H1 (cell line): ENCODE data around the gene GRM5. TPM values are rescaled to one million over a fixed set of nuclear protein-coding genes. Genes with fewer than 3 reads are reported as not detected.

Experiments
- CHD7 ChIP-seq: fragments of 300-600 bp; sonication (generic); IDR thresholded peaks from 2 replicates; pipeline ENCODE4 v1.7.1; 2012; ENCODE audit warnings: low read length, moderate library complexity, mild to moderate bottlenecking, inconsistent platforms; ENCODE audit not compliant: insufficient replicate concordance
- GTF2F1 ChIP-seq: IDR thresholded peaks from 2 replicates; pipeline ENCODE4 v1.6.1; 2012; ENCODE audit warnings: low read depth, low read length, improper control_type of control experiment, borderline replicate concordance
- TEAD4 ChIP-seq: IDR thresholded peaks from 2 replicates; pipeline ENCODE4 v1.6.1; 2012; ENCODE audit warnings: low read depth, low read length, inconsistent platforms, mixed read lengths
- polyA plus RNA-seq, 7 experiments: library from polyadenylated mRNA; depleted of rRNA in 3 of 7; stranded (reverse) in 5 of 7; unstranded in 2 of 7; fragments of >200 nt in 5 of 7; fragments of 200-250 nt in 2 of 7; gene quantifications; 1 replicate in 5 of 7; 2 replicates in 1 of 7; 4 replicates in 1 of 7; pipeline versions ENCODE4 v1.2.1 to v1.2.3, GENCODE V29; 2011 to 2013; ENCODE audit warnings: missing spikeins in 2 of 7, mixed read lengths in 2 of 7
- total RNA-seq: library from RNA; stranded (reverse); fragmentation: NEBNext Ultra II Directional; extraction: Animal tissue kit (Norgen Biotek cat#: 25700); gene quantifications from 2 replicates; pipeline ENCODE4 v1.2.1, GENCODE V29; 2021

GRM5 gene
- total and polyA plus RNA-seq, 2 of the 8 experiments (the other 6 are each of a cell fraction or from before 2014, with no cell fraction given): 0.15 to 0.43 TPM

- TF ChIP-seq TEAD4 (no peak), GTF2F1 (no peak), CHD7 (no peak)
Measured at GRCh38 chr11:88809126-88809525, 256.7 kb downstream of the GRM5 start (continued).
